NCI-H748 (cell line): Measurements from ENCODE around the gene SOS1.
"Not testable (repeated sequence)": the region's sequence is repeated elsewhere in the genome, so short reads cannot be mapped to it uniquely, and the experiment has no call there.

Experiments used
- DNase-seq: peaks from one replicate; lab custom pipeline; 2025; ENCODE audit not compliant: unreplicated experiment; lab: John Stamatoyannopoulos, UW

Gene SOS1

GRCh38 chr2:39120771-39121522, at the start of gene SOS1:
SOS1 (minus strand) TSS chr2:39121051; CDS start chr2:39120422, 629 bp downstream.
- DNase-seq = peak; percentile 91

GRCh38 chr2:39164089-39164488, 43.2 kb upstream of the SOS1 start:
- no peak for DNase-seq

- DNase-seq = no peak
These were observed 40.1 kb upstream of the SOS1 start for GRCh38 chr2:39160982-39161381.

DNA sequence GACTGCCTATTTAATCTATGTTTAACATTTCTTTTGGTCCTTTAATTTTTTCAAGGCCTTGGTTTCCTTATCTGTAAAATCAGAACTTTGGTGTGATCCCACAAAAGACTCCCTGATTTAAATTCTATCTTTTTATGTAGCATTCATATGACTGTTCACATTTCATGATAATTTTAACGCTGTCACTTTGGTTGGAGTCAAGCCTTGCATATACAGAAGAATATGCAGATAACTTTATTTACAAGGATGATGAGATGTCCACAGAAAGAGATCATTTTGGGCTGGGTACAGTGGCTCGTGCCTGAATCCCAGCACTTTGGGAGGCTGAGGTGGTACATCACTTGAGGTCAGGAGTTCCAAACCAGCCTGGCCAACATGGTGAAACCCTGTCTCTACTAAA, 38.4 kb upstream of the SOS1 start:
- DNase-seq = no peak

DNA sequence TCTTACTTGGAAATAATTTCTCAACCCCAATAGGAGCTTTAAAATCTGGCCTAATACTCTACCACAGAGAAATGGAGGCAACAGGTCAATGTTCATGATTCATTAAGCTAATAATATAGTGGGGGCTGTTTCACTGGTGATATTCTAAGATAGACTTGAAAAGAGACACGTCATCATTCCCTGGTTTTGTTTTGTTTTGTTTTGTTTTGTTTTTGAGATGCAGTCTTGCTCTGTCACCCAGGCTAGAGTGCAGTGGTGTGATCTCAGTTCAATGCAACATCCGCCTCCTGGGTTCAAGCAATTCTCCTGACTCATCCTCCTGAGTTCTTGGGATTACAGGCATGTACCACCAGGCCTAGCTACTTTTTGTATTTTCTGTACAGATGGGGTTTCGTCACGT, 37.5 kb upstream of the SOS1 start:
- DNase-seq = no peak

DNA sequence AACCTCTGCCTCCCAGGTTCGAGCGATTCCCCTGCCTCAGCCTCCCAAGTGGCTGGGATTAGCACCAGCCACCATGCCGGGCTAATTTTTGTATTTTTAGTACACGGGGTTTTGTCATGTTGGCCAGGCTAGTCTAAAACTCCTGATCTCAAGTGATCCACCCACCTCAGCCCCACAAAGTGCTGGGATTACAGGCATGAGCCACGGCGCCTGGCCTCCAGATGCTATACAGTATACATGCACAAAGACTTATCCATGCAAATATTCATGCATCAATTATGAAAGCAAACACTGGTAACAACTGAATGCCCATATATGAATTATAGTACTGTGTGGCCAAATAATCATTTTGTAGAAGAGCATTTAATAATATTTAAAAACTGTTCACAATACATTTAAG, 36.0 kb upstream of the SOS1 start:
- no peak for DNase-seq

DNA sequence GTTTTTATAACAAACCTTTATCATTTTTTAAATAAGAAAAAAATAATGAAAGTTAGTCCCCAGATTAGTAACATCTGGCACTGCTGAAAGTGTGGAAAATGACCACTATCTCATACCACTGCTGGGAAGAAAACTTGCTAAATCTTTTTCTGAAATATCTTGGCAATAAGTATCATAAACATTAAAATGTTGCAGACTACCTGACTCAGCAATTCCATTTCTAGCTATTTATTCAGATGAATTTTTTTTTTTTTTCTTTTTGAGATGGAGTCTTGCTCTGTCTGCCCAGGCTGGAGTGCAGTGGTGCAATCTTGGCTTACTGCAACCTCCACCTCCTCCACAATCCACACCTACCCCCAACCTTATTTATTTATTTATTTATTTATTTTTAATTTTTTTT, 35.3 kb upstream of the SOS1 start:
- no peak for DNase-seq

DNA sequence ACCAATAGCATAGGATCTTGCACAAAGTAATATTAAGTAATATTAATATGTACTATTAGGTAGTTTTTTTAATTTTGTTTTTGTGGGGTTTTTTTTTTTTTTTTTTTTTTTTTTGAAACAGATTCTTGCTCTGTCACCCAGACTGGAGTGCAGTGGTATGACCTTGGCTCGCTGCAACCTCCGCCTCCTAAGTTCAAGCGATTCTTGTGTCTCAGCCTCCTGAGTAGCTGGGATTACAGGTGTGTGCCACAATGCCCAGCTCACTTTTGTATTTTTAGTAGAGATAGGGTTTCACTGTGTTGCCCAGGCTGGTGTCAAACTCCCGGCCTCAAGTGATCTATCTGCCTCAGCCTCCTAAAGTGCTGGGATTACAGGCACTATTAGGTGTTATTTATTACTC, 34.7 kb upstream of the SOS1 start:
- not testable (repeated sequence) for DNase-seq

DNA sequence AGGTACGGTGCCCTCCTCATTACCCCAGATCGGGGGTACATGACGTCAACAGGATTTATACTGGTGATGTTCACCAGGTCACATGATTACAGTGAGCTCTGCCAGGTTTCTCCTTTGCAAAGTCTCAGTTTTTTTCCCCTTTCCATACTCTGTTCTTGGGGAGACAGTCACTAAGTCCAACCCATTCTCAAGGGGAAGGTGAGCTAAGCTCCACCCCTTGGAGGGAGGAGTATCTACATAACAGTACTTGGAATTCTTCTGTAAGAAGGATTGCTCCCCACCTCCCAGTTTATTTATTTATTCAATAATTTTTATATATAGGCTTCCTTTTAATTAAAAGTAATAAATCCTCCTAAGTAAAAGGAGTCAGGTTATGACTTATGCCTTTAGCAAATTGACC, 34.1 kb upstream of the SOS1 start:
- no peak for DNase-seq

DNA sequence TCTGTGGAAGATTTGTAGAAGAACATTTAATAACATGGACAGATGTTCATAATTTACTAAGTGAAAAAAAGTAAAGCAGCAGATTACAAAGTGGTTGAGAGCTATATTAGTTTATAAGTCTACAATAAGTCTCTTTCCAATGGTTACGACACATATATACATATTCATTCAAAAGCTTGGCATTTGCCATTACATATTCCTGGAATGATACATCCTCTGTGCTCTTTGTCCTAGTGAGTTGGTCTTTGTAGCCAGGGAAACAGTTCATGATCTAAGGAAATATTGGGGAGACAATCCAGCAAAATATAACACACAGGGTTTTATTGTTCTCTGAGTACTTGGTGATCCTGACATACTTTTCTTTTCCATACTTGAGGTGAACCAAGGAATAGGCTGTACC, 32.5 kb upstream of the SOS1 start:
- no peak for DNase-seq

GRCh38 chr2:39152504-39152903, 31.7 kb upstream of the SOS1 start:
- no peak for DNase-seq

GRCh38 chr2:39150890-39151497, 30.1 kb upstream of the SOS1 start:
- peak; percentile 19 for DNase-seq

DNA sequence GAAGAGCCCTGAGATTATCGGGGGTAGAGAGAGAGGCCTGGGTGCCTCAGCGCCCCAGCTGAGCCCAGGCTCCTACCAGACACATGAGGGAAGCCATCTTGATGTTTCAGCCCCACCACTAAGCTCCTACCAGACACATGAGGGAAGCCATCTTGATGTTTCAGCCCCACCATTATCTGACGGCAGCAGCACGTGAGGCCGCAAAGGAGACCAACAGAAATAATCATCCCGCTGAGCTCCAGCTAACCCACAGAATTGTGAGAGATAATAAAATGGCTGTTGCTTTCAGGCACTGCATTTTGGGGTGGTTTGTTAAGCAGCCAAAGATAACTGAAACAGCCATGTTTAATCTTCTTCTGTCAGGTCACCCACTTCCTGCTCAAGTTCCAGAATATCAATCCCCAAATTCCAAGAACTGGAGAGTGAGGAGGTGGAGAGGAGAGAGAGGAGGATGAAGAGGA, 29.3 kb upstream of the SOS1 start:
- DNase-seq = no peak

DNA sequence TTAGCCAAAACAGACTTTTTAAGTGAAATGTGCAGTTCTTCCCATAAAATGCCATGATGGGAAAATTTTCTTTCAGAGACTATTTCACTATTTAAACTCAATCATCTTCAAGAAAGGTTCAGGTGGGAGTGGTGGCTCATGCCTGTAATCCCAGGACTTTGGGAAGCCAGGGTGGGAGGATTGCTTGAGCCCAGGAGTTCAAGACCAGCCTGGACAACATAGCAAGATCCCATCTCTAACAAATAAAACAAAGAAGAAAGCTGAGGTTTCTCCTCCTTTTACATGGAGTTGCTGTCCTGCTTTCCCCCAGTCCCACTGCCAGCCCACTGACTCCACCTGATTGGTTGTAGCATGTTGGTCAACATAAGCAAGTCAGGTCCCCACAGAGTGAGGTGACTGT, 25.8 kb upstream of the SOS1 start:
- no peak for DNase-seq

- DNase-seq = no peak
These were observed 25.1 kb upstream of the SOS1 start for GRCh38 chr2:39145906-39146421.

GRCh38 chr2:39144416-39144815, 23.6 kb upstream of the SOS1 start:
- DNase-seq = no peak

- DNase-seq = no peak
These were observed 22.2 kb upstream of the SOS1 start for GRCh38 chr2:39142904-39143605.

DNA sequence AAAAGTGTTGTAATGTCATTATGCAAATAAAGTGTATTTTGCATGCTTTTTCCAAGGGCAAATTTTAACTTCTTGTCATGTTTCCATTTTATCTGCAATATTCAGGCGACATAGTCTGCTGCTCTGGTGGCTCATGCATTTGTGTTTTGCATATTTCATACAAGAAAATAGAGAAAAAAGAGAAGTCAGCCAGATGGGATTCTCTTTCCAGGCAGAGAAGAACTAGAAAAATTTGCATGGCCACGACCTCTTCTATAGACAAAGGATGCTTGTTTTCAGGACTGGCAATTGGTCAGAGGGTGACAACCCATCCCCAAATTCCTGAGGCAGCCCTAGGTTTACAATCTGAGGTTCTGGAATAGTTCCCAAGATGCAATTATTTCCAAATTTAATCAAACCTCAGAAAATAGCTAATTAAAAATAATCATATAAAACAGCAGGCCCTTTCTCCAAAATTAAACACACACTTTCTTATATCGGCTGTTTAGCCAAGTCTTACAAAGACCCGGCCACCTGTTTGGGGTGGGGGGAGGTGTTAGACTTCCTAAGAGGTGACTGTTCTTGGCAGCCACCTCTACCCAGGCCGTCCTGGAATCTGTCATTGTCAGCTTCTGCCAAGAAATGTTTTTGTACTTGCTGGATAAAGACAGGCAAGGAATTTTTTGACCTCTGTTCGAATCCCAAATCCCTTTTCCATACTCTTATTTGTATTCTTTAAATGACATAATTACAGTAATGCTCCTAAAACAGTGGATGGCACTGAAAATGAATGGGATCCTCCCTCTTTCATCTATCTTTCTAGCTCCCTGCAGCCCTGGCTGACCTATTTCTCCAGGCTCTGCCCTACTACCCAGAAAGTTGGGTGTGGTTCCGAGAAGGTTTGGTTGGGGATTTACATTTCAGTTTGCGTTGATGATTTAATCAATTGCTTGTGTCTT, 20.8 kb upstream of the SOS1 start:
- no peak for DNase-seq

GRCh38 chr2:39140948-39141333, 20.1 kb upstream of the SOS1 start:
- not testable (repeated sequence) for DNase-seq

DNA sequence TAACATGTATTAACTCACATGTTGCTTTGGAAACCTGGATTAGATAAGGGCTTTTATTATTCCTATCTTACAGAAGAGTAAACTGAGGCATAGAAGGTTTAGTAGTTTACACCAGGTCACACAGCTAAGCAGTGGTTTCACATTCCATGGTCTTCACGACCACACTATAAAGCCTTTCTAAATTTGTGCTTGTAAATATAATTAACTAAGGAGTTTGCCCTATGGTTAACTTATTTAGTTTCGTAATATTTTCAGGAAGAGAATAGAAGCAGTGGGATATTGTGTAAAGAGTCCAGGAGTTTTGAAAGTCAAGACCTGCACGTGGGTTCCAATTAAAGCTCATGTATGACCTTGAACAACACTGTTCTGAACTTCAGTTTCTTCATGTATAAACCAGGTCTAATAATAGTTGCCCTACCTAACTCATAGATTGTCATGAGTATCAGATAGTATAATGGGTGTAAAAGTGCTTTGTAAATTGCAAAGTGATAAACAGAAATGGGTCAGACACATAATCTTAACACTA, 19.5 kb upstream of the SOS1 start:
- no peak for DNase-seq
